DOHH2 (cell line): ENCODE data around the gene ARHGAP22.

Experiments
- EZH2phosphoT487 ChIP-seq: fragments of 200-600 bp; sonication (generic); IDR thresholded peaks from 2 replicates; pipeline ENCODE4 v1.6.1; 2017; ENCODE audit warnings: borderline replicate concordance, mild to moderate bottlenecking, antibody characterized with exemption, low read length, moderate library complexity, mixed read lengths
- TF ChIP-seq, protein P1 (sequence below): fragments of 200-600 bp; sonication (generic); IDR thresholded peaks from one replicate; pipeline ENCODE4 v1.5.1; 2014; ENCODE audit warnings: antibody characterized with exemption, mild to moderate bottlenecking, low read depth, low read length; ENCODE audit not compliant: poor library complexity, severe bottlenecking

GRCh38 chr10:48505394-48506112 lies 99.3 kb downstream of the ARHGAP22 start:
- TF ChIP-seq, protein P1, sequence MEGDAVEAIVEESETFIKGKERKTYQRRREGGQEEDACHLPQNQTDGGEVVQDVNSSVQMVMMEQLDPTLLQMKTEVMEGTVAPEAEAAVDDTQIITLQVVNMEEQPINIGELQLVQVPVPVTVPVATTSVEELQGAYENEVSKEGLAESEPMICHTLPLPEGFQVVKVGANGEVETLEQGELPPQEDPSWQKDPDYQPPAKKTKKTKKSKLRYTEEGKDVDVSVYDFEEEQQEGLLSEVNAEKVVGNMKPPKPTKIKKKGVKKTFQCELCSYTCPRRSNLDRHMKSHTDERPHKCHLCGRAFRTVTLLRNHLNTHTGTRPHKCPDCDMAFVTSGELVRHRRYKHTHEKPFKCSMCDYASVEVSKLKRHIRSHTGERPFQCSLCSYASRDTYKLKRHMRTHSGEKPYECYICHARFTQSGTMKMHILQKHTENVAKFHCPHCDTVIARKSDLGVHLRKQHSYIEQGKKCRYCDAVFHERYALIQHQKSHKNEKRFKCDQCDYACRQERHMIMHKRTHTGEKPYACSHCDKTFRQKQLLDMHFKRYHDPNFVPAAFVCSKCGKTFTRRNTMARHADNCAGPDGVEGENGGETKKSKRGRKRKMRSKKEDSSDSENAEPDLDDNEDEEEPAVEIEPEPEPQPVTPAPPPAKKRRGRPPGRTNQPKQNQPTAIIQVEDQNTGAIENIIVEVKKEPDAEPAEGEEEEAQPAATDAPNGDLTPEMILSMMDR: no peak
- no peak for TF ChIP-seq EZH2phosphoT487
